Body of pancreas (tissue), 4 donors: ENCODE measurements around the gene CARD19.

Source experiments
- POLR2A ChIP-seq, 3 donors: fragments of 450-650 bp; IDR thresholded peaks; one replicate each; pipeline ENCODE4 v1.6.1; 2016; ENCODE audit warnings: antibody characterized with exemption in 3 of 3, mild to moderate bottlenecking in 2 of 3
- TF ChIP-seq, protein P1 (sequence below), 7 experiments: fragments of 450-650 bp in 4 of 7; fragments of 200-600 bp in 3 of 7; sonication (generic) in 3 of 7; IDR thresholded peaks; one replicate each; pipeline ENCODE4 v1.5.1; 2016 to 2019; ENCODE audit warnings: antibody characterized with exemption in 7 of 7

DNA sequence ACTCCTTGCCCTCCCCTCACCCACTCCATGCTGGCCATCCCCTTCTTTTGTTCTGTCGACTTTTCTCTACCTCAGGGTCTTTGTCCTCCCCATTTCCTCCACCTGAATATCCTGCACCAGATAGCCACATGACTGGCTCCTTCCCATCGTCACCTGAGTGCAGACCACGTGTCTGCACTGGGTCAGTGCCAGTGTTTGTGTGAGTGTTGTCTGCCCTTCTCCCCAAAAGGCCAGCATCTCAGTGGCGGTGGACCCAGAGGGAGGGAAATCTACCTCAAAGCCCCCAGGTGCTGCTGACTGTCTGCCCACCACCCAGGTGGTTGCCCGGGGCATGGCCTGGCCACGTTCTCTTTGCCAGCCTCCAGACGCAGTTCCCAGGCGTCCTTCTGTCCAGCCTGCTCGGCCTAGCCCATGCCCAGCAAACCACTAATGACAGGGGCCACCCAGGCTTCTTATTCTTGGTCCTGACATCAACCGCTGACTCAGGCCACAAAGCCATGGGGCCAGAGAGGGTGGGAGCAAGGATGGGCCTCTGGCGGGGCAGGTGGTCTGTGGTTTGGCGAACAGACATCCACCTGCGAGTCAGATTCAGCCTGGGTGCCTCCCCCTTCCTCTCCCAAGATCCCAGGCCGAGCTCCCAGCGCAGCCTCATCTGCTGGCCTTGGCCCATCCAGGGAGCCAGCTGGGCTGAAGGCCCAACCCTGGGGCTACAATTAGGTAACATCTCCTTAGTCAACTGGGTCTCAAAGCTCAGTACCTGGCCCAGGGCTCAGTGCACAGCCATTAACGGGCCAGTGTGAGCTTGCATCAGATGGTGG lies 43.6 kb downstream of the CARD19 start:
- TF ChIP-seq, protein P1, sequence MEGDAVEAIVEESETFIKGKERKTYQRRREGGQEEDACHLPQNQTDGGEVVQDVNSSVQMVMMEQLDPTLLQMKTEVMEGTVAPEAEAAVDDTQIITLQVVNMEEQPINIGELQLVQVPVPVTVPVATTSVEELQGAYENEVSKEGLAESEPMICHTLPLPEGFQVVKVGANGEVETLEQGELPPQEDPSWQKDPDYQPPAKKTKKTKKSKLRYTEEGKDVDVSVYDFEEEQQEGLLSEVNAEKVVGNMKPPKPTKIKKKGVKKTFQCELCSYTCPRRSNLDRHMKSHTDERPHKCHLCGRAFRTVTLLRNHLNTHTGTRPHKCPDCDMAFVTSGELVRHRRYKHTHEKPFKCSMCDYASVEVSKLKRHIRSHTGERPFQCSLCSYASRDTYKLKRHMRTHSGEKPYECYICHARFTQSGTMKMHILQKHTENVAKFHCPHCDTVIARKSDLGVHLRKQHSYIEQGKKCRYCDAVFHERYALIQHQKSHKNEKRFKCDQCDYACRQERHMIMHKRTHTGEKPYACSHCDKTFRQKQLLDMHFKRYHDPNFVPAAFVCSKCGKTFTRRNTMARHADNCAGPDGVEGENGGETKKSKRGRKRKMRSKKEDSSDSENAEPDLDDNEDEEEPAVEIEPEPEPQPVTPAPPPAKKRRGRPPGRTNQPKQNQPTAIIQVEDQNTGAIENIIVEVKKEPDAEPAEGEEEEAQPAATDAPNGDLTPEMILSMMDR (IDR thresholded peaks at IDR 0.05), result no peak
- no peak for TF ChIP-seq POLR2A (IDR thresholded peaks at IDR 0.05)
